GM12872 (cell line): ENCODE results near the gene ABCD1.
A peak's percentile ranks its signal among the peaks of the same experiment; 100 is the strongest.

Experiments used
- CTCF ChIP-seq: IDR thresholded peaks from 3 replicates; pipeline ENCODE4 v1.5.1; 2011; ENCODE audit warnings: low read depth, mild to moderate bottlenecking, low read length, moderate library complexity; ENCODE audit not compliant: insufficient read depth

The ABCD1 gene

GRCh38 chrX:153722704-153723350 lies 1.8 kb upstream of the ABCD1 start:
- no peak for TF ChIP-seq CTCF

- TF ChIP-seq CTCF, result peak; percentile 60
These were observed 1.1 kb upstream of the ABCD1 start for GRCh38 chrX:153723351-153724251.

- no peak for TF ChIP-seq CTCF
These were observed 579 bp downstream of the ABCD1 start for GRCh38 chrX:153725039-153725831.

GRCh38 chrX:153725832-153726285 lies 1.2 kb downstream of the ABCD1 start:
- no peak for TF ChIP-seq CTCF

GRCh38 chrX:153726286-153727122 lies 1.8 kb downstream of the ABCD1 start:
- no peak for TF ChIP-seq CTCF

GRCh38 chrX:153727123-153727931 lies 2.7 kb downstream of the ABCD1 start:
- no peak for TF ChIP-seq CTCF
